SK-N-SH (cell line): Measurements from ENCODE around the gene RHBDL3. TPM values are rescaled to one million over a fixed set of nuclear protein-coding genes. Genes with fewer than 3 reads are reported as not detected.

ENCODE experiments used
- CTCF ChIA-PET: fragments of 300-600, 350-600 bp; formaldehyde crosslinking; extraction: SDS; loops from one replicate; lab custom pipeline; 2021; lab: Yijun Ruan, JAX
- POLR2A ChIA-PET: fragments of 350-600 bp; sonication (Branson Sonifier 250); formaldehyde crosslinking; extraction: SDS; loops from one replicate; lab custom pipeline; 2020; ENCODE audit warnings: antibody characterized with exemption, inconsistent platforms; lab: Yijun Ruan, JAX
- DNase-seq: peaks from one replicate; pipeline ENCODE4 v3.0.0; 2012
- H2AFZ ChIP-seq: fragments of 200-600 bp; sonication (generic); 2 replicates; pipeline ENCODE4 v1.8.1; 2016; ENCODE audit warnings: antibody characterized with exemption, mild to moderate bottlenecking, low read depth
- H3F3A ChIP-seq: fragments of 200-600 bp; sonication (generic); replicated peaks from 2 replicates; pipeline ENCODE3; 2016; ENCODE audit warnings: antibody characterized with exemption, mild to moderate bottlenecking; ENCODE audit not compliant: insufficient read depth
- H3K27ac ChIP-seq, 2 experiments: fragments of 200-500 bp in 1 of 2; fragments of 200-600 bp in 1 of 2; sonication (Bioruptor generic) in 1 of 2; sonication (generic), shearing (Covaris generic) in 1 of 2; 2 replicates each; pipeline versions ENCODE4 v1.5.1 to v1.6.1; 2014 to 2016; ENCODE audit warnings: low read depth in 2 of 2, inconsistent platforms in 1 of 2, low read length in 1 of 2, mild to moderate bottlenecking in 1 of 2, mixed read lengths in 1 of 2
- H3K27me3 ChIP-seq: fragments of 200-600 bp; sonication (generic), shearing (Covaris generic); 2 replicates; pipeline ENCODE4 v1.6.1; 2016; ENCODE audit warnings: mixed run types; ENCODE audit not compliant: insufficient read depth
- H3K36me3 ChIP-seq, 2 experiments: fragments of 200-500 bp in 1 of 2; fragments of 200-600 bp in 1 of 2; sonication (Bioruptor generic) in 1 of 2; sonication (generic) in 1 of 2; replicated peaks in 1 of 2; 2 replicates each; pipeline versions ENCODE3 to v1.5.1; 2014 to 2016; ENCODE audit warnings: low read length in 1 of 2, mild to moderate bottlenecking in 1 of 2; ENCODE audit not compliant: insufficient read depth in 2 of 2, control insufficient read depth in 1 of 2
- H3K4me1 ChIP-seq, 2 experiments: fragments of 200-500 bp in 1 of 2; fragments of 200-600 bp in 1 of 2; sonication (Bioruptor generic) in 1 of 2; sonication (generic), shearing (Covaris generic) in 1 of 2; 2 replicates each; pipeline versions ENCODE4 v1.5.1 to v1.6.1; 2014 to 2016; ENCODE audit warnings: low read depth in 1 of 2, low read length in 1 of 2, mixed run types in 1 of 2; ENCODE audit not compliant: insufficient read depth in 2 of 2, control insufficient read depth in 1 of 2
- H3K4me2 ChIP-seq: fragments of 200-600 bp; sonication (generic), shearing (Covaris generic); 2 replicates; pipeline ENCODE4 v1.6.1; 2017; ENCODE audit warnings: mixed run types
- H3K4me3 ChIP-seq, 2 experiments: fragments of 200-500 bp in 1 of 2; fragments of 200-600 bp in 1 of 2; sonication (Bioruptor generic) in 1 of 2; sonication (generic), shearing (Covaris generic) in 1 of 2; 2 replicates each; pipeline versions ENCODE4 v1.5.1 to v1.8.1; 2014 to 2016; ENCODE audit warnings: low read depth in 2 of 2, inconsistent platforms in 1 of 2, low read length in 1 of 2, mild to moderate bottlenecking in 1 of 2, mixed read lengths in 1 of 2, moderate library complexity in 1 of 2
- H3K79me2 ChIP-seq: fragments of 200-600 bp; sonication (generic); 2 replicates; pipeline ENCODE4 v1.8.1; 2017; ENCODE audit warnings: mild to moderate bottlenecking; ENCODE audit not compliant: insufficient read depth
- H3K9ac ChIP-seq: fragments of 200-600 bp; sonication (generic); 2 replicates; pipeline ENCODE4 v1.6.1; 2017; ENCODE audit warnings: mixed run types
- H3K9me2 ChIP-seq: fragments of 200-600 bp; sonication (generic); 2 replicates; pipeline ENCODE4 v1.6.1; 2017; ENCODE audit warnings: mixed run types
- H3K9me3 ChIP-seq: fragments of 200-600 bp; sonication (generic); 2 replicates; pipeline ENCODE4 v1.6.1; 2017; ENCODE audit warnings: mixed run types, mild to moderate bottlenecking, moderate library complexity
- H4K20me1 ChIP-seq: fragments of 200-600 bp; sonication (generic); 2 replicates; pipeline ENCODE4 v1.6.1; 2017; ENCODE audit warnings: mild to moderate bottlenecking, mixed run types; ENCODE audit not compliant: insufficient read depth
- CHD2 ChIP-seq: fragments of 150-350 bp; IDR thresholded peaks from 2 replicates; pipeline ENCODE4 v1.6.1; 2018; ENCODE audit warnings: low read length; ENCODE audit not compliant: partially characterized antibody
- EP300 ChIP-seq, 2 experiments: IDR thresholded peaks; 2 replicates each; pipeline versions ENCODE4 v1.4.0 to v1.6.1; 2012; ENCODE audit warnings: borderline replicate concordance in 1 of 2, low read depth in 1 of 2, low read length in 1 of 2
- EZH2phosphoT487 ChIP-seq: fragments of 200-600 bp; sonication (generic); IDR thresholded peaks from 2 replicates; pipeline ENCODE4 v1.6.1; 2017; ENCODE audit warnings: low read depth, mixed run types, mild to moderate bottlenecking, antibody characterized with exemption, moderate library complexity, borderline replicate concordance
- FOSL2 ChIP-seq: IDR thresholded peaks from 2 replicates; pipeline ENCODE4 v1.4.0; 2012; ENCODE audit warnings: low read depth, mild to moderate bottlenecking, moderate library complexity, borderline replicate concordance
- FOXM1 ChIP-seq: IDR thresholded peaks from 2 replicates; pipeline ENCODE4 v1.4.0; 2012; ENCODE audit warnings: low read depth, mild to moderate bottlenecking
- GATA2 ChIP-seq: sonication (generic); formaldehyde crosslinking; IDR thresholded peaks from 2 replicates; pipeline ENCODE4 v1.5.0; 2020; ENCODE audit warnings: mild to moderate bottlenecking, missing genetic modification reagents
- IRF3 ChIP-seq: fragments of 150-350 bp; IDR thresholded peaks from 2 replicates; pipeline ENCODE4 v1.6.1; 2016; ENCODE audit warnings: mild to moderate bottlenecking, low read depth, low read length
- MEF2A ChIP-seq: IDR thresholded peaks from 2 replicates; pipeline ENCODE4 v1.4.0; 2012; ENCODE audit warnings: low read depth, borderline replicate concordance
- NFIC ChIP-seq: IDR thresholded peaks from 2 replicates; pipeline ENCODE4 v1.4.0; 2012; ENCODE audit warnings: borderline replicate concordance
- PBX3 ChIP-seq: IDR thresholded peaks from 2 replicates; pipeline ENCODE4; 2012
- RAD21 ChIP-seq: IDR thresholded peaks from 2 replicates; pipeline ENCODE4 v1.6.1; 2012; ENCODE audit warnings: mild to moderate bottlenecking, low read length
- RXRA ChIP-seq: IDR thresholded peaks from 2 replicates; pipeline ENCODE4 v1.4.0; 2012; ENCODE audit warnings: low read depth, mild to moderate bottlenecking, borderline replicate concordance
- SMC3 ChIP-seq: IDR thresholded peaks from 2 replicates; pipeline ENCODE4 v1.6.1; 2012; ENCODE audit warnings: low read depth, low read length, improper control_type of control experiment
- TAF1 ChIP-seq: IDR thresholded peaks from 2 replicates; pipeline ENCODE4 v1.6.1; 2012; ENCODE audit warnings: low read depth, mild to moderate bottlenecking, low read length, moderate library complexity, borderline replicate concordance
- TCF12 ChIP-seq: IDR thresholded peaks from 2 replicates; pipeline ENCODE4 v1.4.0; 2012
- TEAD4 ChIP-seq: IDR thresholded peaks from 2 replicates; pipeline ENCODE4 v1.4.0; 2012; ENCODE audit warnings: mild to moderate bottlenecking, borderline replicate concordance; ENCODE audit not compliant: insufficient read depth
- WGBS: methylation state at CpG from one replicate; pipeline ENCODE4 v1.1.6; 2017; ENCODE audit warnings: low lambda C conversion rate; 5-methylcytosine and 5-hydroxymethylcytosine counted together
- polyA plus RNA-seq, 3 experiments: library from polyadenylated mRNA; depleted of rRNA; stranded (reverse); fragments of >200 nt; gene quantifications; 2 replicates each; pipeline ENCODE4 v1.2.3, GENCODE V29; 2012

The RHBDL3 gene
- polyA plus RNA-seq, 1 of the 3 experiments (the other 2 are of a cell fraction): 0.72 TPM

- H3K27me3 ChIP-seq: no peaks in the 10 kb centered on the region
- TF ChIP-seq MEF2A: no peak
- no peak for TF ChIP-seq IRF3
- no peak for TF ChIP-seq RXRA
- no peak for TF ChIP-seq EP300 (IDR thresholded peaks at IDR 0.05; ENCODE audit: borderline replicate concordance in 1 of 2, low read depth in 1 of 2, low read length in 1 of 2)
- TF ChIP-seq TCF12: peak; percentile 33; the same call in 1 of the 2 replicates
- no peak for TF ChIP-seq FOXM1
- TF ChIP-seq FOSL2: no peak
- no peak for TF ChIP-seq CHD2
- no peak for TF ChIP-seq GATA2 (CRISPR knock-in tag)
- no peak for TF ChIP-seq SMC3
- TF ChIP-seq EZH2phosphoT487: no peak
- TF ChIP-seq RAD21: no peak
- no peak for TF ChIP-seq TEAD4
- TF ChIP-seq PBX3: 0 out of 2 replicates have a peak, but pooled peaks have one; percentile 27
- TF ChIP-seq TAF1: no peak
- TF ChIP-seq NFIC: no peak
- H3K9me3 ChIP-seq: no peaks in the 10 kb centered on the region
- peak overlapping the region in 1 of 2 experiments; percentile 26; a peak in 1 of 4 replicates for H3K4me3 ChIP-seq
- no peaks in the 10 kb centered on the region for H3K79me2 ChIP-seq
- peak overlapping the region; percentile 6 to 35; a peak in 2 of 4 replicates for H3K27ac ChIP-seq
- ChIA-PET CTCF (interaction anchor here (1.5 to 11.5 kb wide), 3 partner anchors 12 to 120 kb away, joined by 4 to 192 read pairs (median 5); no protein-coding TSS in a partner anchor), POLR2A (no interaction called here)
- peak; percentile 50 for DNase-seq
- WGBS: 31% methylated on average over 11 of the region's 11 CpGs
- H4K20me1 ChIP-seq: no peaks in the 10 kb centered on the region
- H3K4me1 ChIP-seq: peaks cover 8 to 9% of the 10 kb centered on the region in 2 experiments; a peak in 1 of 4 replicates
- no peaks in the 10 kb centered on the region for H3K9me2 ChIP-seq
- H2AFZ ChIP-seq: peak overlapping the region; percentile 86
- peak overlapping the region; percentile 56 for H3K9ac ChIP-seq
- H3K4me2 ChIP-seq: peak overlapping the region; percentile 74
- peaks cover 5% of the 10 kb centered on the region for H3F3A ChIP-seq
- H3K36me3 ChIP-seq: no peaks in the 10 kb centered on the region
Observed at GRCh38 chr17:32323811-32324491, 58.3 kb downstream of the RHBDL3 start.
